Astrocyte of the cerebellum (primary cell): Measurements from ENCODE around the gene STUB1.

Source experiments
- DNase-seq: peaks from one replicate; pipeline ENCODE4 v3.0.0-alpha.2; 2011; ENCODE audit warnings: low read depth
- H3K4me3 ChIP-seq: 2 replicates; pipeline ENCODE4 v1.5.1; 2011; ENCODE audit warnings: mild to moderate bottlenecking, low read depth, low read length, moderate library complexity
- CTCF ChIP-seq: IDR thresholded peaks from 2 replicates; pipeline ENCODE4 v1.5.1; 2012; ENCODE audit warnings: low read length, low read depth, moderate library complexity, mild to moderate bottlenecking; ENCODE audit errors: missing control alignments
- in situ Hi-C: cut with HindIII; loops from 2 replicates; pipeline ENCODE4 v1.10.0; 2017; ENCODE audit warnings: low sequenced_read_pairs

The STUB1 gene

GRCh38 chr16:670485-671352, 9.5 kb upstream of the STUB1 start:
- H3K4me3 ChIP-seq: no peak overlapping the region
- in situ Hi-C loops: no loop called here
- no peak for DNase-seq
- TF ChIP-seq CTCF: no peak

- in situ Hi-C loops: no loop called here
- no peak overlapping the region for H3K4me3 ChIP-seq
- DNase-seq: no peak
- TF ChIP-seq CTCF: no peak
Measured at GRCh38 chr16:671353-672131, 8.7 kb upstream of the STUB1 start.

- in situ Hi-C loops: no loop called here
- TF ChIP-seq CTCF: no peak
- no peak overlapping the region for H3K4me3 ChIP-seq
- no peak for DNase-seq
Measured at GRCh38 chr16:672371-672770, 7.8 kb upstream of the STUB1 start.

GRCh38 chr16:672851-673250, 7.4 kb upstream of the STUB1 start:
- in situ Hi-C loops: no loop called here
- no peak for TF ChIP-seq CTCF
- no peak overlapping the region for H3K4me3 ChIP-seq
- DNase-seq: no peak

- in situ Hi-C loops: no loop called here
Measured at GRCh38 chr16:673399-673991, 6.7 kb upstream of the STUB1 start.

More at GRCh38 chr16:673399-673991, 6.7 kb upstream of the STUB1 start:
- no peak for TF ChIP-seq CTCF
- DNase-seq: no peak
- no peak overlapping the region for H3K4me3 ChIP-seq
